Neural cell (in vitro differentiated cells): ENCODE data around the gene COL28A1. TPM values are rescaled to one million over a fixed set of nuclear protein-coding genes. Genes with fewer than 3 reads are reported as not detected.

Experiments used
- H2AFZ ChIP-seq: fragments of 200-600, 300-800 bp; sonication (generic), shearing (Covaris generic); 2 replicates; pipeline ENCODE4 v1.6.0; 2014; ENCODE audit warnings: low read depth, mild to moderate bottlenecking, antibody characterized with exemption, low read length, moderate library complexity
- H3F3A ChIP-seq: fragments of 200-600 bp; shearing (Covaris generic); 2 replicates; pipeline ENCODE4 v1.6.1; 2016; ENCODE audit warnings: mild to moderate bottlenecking, moderate library complexity, mixed read lengths, antibody characterized with exemption, low read length; ENCODE audit not compliant: insufficient read depth, poor library complexity, severe bottlenecking
- H3K27ac ChIP-seq: fragments of 200-600, 300-800 bp; sonication (generic), shearing (Covaris generic); 2 replicates; pipeline ENCODE4 v1.5.1; 2014; ENCODE audit warnings: mild to moderate bottlenecking, low read length, moderate library complexity
- H3K27me3 ChIP-seq: fragments of 300-800, 200-600 bp; sonication (generic), shearing (Covaris generic); 2 replicates; pipeline ENCODE4 v1.6.0; 2014; ENCODE audit warnings: mild to moderate bottlenecking, low read depth, low read length, moderate library complexity; ENCODE audit not compliant: insufficient read depth
- H3K36me3 ChIP-seq: fragments of 300-800, 200-600 bp; sonication (generic), shearing (Covaris generic); 2 replicates; pipeline ENCODE4 v1.5.1; 2014; ENCODE audit warnings: mild to moderate bottlenecking, antibody characterized with exemption, low read length, moderate library complexity; ENCODE audit not compliant: insufficient read depth
- H3K4me2 ChIP-seq: fragments of 300-800, 200-600 bp; sonication (generic), shearing (Covaris generic); 2 replicates; pipeline ENCODE4 v1.6.0; 2014; ENCODE audit warnings: mild to moderate bottlenecking, low read length
- H3K4me3 ChIP-seq: fragments of 300-800, 200-600 bp; sonication (generic), shearing (Covaris generic); 2 replicates; pipeline ENCODE4 v1.5.1; 2014; ENCODE audit warnings: mild to moderate bottlenecking, low read length, moderate library complexity
- H3K79me2 ChIP-seq: fragments of 200-600 bp; shearing (Covaris generic); replicated peaks from 2 replicates; pipeline ENCODE4 v1.6.0; 2014; ENCODE audit warnings: mild to moderate bottlenecking, low read length, moderate library complexity; ENCODE audit not compliant: insufficient read depth
- H3K9ac ChIP-seq: fragments of 300-800, 200-600 bp; sonication (generic), shearing (Covaris generic); 2 replicates; pipeline ENCODE4 v1.6.1; 2016; ENCODE audit warnings: mild to moderate bottlenecking, low read length, mixed read lengths
- H3K9me2 ChIP-seq: fragments of 200-600 bp; shearing (Covaris generic); 2 replicates; pipeline ENCODE4 v1.6.1; 2016; ENCODE audit warnings: mild to moderate bottlenecking, low read length, mixed read lengths; ENCODE audit not compliant: insufficient read depth
- H3K9me3 ChIP-seq: fragments of 200-600, 300-800 bp; sonication (generic), shearing (Covaris generic); 2 replicates; pipeline ENCODE4 v1.6.1; 2016; ENCODE audit warnings: mild to moderate bottlenecking, mixed run types, low read length, moderate library complexity, mixed read lengths
- H4K20me1 ChIP-seq: fragments of 200-600 bp; shearing (Covaris generic); 2 replicates; pipeline ENCODE4 v1.6.1; 2016; ENCODE audit warnings: mild to moderate bottlenecking, mixed run types; ENCODE audit not compliant: insufficient read depth
- EP300 ChIP-seq: fragments of 450-650 bp; conservative IDR thresholded peaks from 2 replicates; pipeline ENCODE4 v1.6.1; 2014; ENCODE audit warnings: antibody characterized with exemption, mild to moderate bottlenecking, moderate library complexity; ENCODE audit not compliant: poor library complexity, severe bottlenecking
- EZH2 ChIP-seq: fragments of 200-600, 300-800 bp; shearing (Covaris generic), sonication (generic); IDR thresholded peaks from 2 replicates; pipeline ENCODE4 v1.6.1; 2014; ENCODE audit warnings: antibody characterized with exemption, low read length, borderline replicate concordance, mild to moderate bottlenecking; ENCODE audit not compliant: insufficient read depth, poor library complexity, severe bottlenecking
- MXI1 ChIP-seq: fragments of 450-650 bp; conservative IDR thresholded peaks from 2 replicates; pipeline ENCODE4 v1.6.1; 2014; ENCODE audit warnings: antibody characterized with exemption, mild to moderate bottlenecking; ENCODE audit not compliant: poor library complexity, severe bottlenecking
- POLR2AphosphoS5 ChIP-seq: IDR thresholded peaks from 2 replicates; pipeline ENCODE4 v1.6.1; 2012
- RAD21 ChIP-seq: fragments of 450-650 bp; conservative IDR thresholded peaks from 2 replicates; pipeline ENCODE4 v1.6.1; 2014; ENCODE audit warnings: antibody characterized with exemption, mild to moderate bottlenecking, moderate library complexity
- SMC3 ChIP-seq: fragments of 450-650 bp; conservative IDR thresholded peaks from 2 replicates; pipeline ENCODE4 v1.6.1; 2014; ENCODE audit warnings: antibody characterized with exemption, mild to moderate bottlenecking, moderate library complexity; ENCODE audit not compliant: poor library complexity
- TAF1 ChIP-seq: IDR thresholded peaks from 2 replicates; pipeline ENCODE4 v1.6.1; 2012; ENCODE audit warnings: low read depth
- polyA plus RNA-seq: library from polyadenylated mRNA; depleted of rRNA; stranded (reverse); fragments of >200 nt; gene quantifications from 2 replicates; pipeline ENCODE4 v1.2.3, GENCODE V29; 2014
- TF ChIP-seq, protein P1 (sequence below): fragments of 450-650 bp; IDR thresholded peaks from 2 replicates; pipeline ENCODE4 v1.5.1; 2014; ENCODE audit warnings: antibody characterized with exemption, mild to moderate bottlenecking, moderate library complexity; ENCODE audit not compliant: poor library complexity, severe bottlenecking
- TF ChIP-seq, protein P2 (sequence below): IDR thresholded peaks from 2 replicates; pipeline ENCODE4 v1.6.1; 2012; ENCODE audit warnings: borderline replicate concordance

Gene COL28A1
- polyA plus RNA-seq, 1 donor from 2014 or later, result 1.0 TPM

DNA sequence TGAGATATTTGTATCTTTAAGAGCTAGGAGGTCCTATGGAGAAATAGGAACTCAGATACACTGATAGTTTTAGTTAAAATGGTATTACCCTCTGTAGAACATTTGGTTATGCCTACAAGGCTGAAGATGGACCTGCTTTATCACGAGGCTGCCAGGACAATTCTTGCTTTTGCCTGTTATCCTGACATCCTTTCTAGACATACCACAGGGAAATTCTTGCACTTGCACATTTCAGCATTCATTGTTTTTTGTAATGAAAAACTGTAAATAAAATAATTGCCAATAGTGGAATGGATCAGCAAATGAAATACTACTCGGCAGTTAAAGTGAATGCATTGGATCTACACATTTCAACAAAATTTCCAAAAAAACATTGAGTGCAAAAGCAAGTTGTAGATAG, 9.7 kb downstream of the COL28A1 start:
- H3K4me2 ChIP-seq, result no peak overlapping the region
- H2AFZ ChIP-seq, result no peak overlapping the region
- H3K27me3 ChIP-seq, result no peaks in the 10 kb centered on the region
- no peaks in the 10 kb centered on the region for H3F3A ChIP-seq
- H3K9me2 ChIP-seq, result no peaks in the 10 kb centered on the region
- H3K9me3 ChIP-seq, result no peaks in the 10 kb centered on the region
- TF ChIP-seq MXI1 (no peak), TAF1 (no peak), RAD21 (no peak), EZH2 (no peak), POLR2AphosphoS5 (no peak), SMC3 (no peak), EP300 (no peak)
- TF ChIP-seq, protein P1, sequence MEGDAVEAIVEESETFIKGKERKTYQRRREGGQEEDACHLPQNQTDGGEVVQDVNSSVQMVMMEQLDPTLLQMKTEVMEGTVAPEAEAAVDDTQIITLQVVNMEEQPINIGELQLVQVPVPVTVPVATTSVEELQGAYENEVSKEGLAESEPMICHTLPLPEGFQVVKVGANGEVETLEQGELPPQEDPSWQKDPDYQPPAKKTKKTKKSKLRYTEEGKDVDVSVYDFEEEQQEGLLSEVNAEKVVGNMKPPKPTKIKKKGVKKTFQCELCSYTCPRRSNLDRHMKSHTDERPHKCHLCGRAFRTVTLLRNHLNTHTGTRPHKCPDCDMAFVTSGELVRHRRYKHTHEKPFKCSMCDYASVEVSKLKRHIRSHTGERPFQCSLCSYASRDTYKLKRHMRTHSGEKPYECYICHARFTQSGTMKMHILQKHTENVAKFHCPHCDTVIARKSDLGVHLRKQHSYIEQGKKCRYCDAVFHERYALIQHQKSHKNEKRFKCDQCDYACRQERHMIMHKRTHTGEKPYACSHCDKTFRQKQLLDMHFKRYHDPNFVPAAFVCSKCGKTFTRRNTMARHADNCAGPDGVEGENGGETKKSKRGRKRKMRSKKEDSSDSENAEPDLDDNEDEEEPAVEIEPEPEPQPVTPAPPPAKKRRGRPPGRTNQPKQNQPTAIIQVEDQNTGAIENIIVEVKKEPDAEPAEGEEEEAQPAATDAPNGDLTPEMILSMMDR, result no peak
- no peak overlapping the region for H3K4me3 ChIP-seq
- H3K79me2 ChIP-seq, result no peaks in the 10 kb centered on the region
- no peak overlapping the region for H3K27ac ChIP-seq
- no peak overlapping the region for H3K9ac ChIP-seq
- H4K20me1 ChIP-seq, result no peaks in the 10 kb centered on the region
- no peaks in the 10 kb centered on the region for H3K36me3 ChIP-seq

DNA sequence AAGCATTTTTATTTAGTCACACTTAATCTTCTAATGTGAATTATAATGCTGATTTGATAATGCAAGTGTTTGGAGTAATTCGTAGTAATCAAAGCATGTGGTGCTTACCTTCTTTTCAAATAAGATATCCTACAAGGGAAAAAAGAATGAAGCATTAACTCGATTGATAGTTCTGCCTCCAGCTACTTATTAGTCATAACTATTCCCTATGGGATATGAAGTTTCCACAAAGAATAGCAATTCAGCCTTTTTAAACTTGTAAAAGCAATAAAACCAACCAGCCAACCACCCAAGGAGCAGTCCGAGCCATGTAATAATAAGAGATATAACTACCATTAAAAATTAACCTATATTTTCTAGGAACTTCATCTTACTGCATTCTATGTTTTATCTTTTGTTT, 11.6 kb downstream of the COL28A1 start:
- Histone ChIP-seq H3K9ac (no peak overlapping the region), H3K9me3 (no peaks in the 10 kb centered on the region), H3K79me2 (no peaks in the 10 kb centered on the region), H3K36me3 (no peaks in the 10 kb centered on the region), H3K4me2 (no peak overlapping the region), H3K27me3 (no peaks in the 10 kb centered on the region), H3F3A (no peaks in the 10 kb centered on the region), H4K20me1 (no peaks in the 10 kb centered on the region), H3K4me3 (no peak overlapping the region), H3K9me2 (no peaks in the 10 kb centered on the region), H2AFZ (no peak overlapping the region), H3K27ac (no peak overlapping the region)
- TF ChIP-seq RAD21, result no peak
- TF ChIP-seq, protein P1, result no peak
- no peak for TF ChIP-seq TAF1
- TF ChIP-seq POLR2AphosphoS5, result no peak
- TF ChIP-seq MXI1, result no peak

DNA sequence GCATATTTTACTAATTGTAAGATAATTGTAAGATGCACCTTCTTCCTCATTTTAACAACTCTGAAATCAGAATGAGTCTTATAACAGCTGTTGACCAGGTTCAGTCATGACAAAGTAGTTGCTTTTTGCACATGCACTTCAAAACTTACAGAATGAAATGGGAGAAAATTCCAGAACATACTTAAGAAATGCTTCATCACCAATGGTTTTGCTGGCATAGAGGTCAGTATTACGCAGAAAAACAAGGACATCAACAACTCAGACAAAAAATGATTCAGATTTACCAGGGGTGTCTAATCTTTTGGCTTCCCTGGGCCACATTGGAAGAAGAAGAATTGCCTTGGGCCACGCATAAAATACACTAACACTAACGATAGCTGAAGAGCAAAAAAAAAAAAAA, 13.3 kb downstream of the COL28A1 start:
- no peak overlapping the region for H3K4me3 ChIP-seq
- no peak overlapping the region for H3K27ac ChIP-seq
- TF ChIP-seq, protein P2, sequence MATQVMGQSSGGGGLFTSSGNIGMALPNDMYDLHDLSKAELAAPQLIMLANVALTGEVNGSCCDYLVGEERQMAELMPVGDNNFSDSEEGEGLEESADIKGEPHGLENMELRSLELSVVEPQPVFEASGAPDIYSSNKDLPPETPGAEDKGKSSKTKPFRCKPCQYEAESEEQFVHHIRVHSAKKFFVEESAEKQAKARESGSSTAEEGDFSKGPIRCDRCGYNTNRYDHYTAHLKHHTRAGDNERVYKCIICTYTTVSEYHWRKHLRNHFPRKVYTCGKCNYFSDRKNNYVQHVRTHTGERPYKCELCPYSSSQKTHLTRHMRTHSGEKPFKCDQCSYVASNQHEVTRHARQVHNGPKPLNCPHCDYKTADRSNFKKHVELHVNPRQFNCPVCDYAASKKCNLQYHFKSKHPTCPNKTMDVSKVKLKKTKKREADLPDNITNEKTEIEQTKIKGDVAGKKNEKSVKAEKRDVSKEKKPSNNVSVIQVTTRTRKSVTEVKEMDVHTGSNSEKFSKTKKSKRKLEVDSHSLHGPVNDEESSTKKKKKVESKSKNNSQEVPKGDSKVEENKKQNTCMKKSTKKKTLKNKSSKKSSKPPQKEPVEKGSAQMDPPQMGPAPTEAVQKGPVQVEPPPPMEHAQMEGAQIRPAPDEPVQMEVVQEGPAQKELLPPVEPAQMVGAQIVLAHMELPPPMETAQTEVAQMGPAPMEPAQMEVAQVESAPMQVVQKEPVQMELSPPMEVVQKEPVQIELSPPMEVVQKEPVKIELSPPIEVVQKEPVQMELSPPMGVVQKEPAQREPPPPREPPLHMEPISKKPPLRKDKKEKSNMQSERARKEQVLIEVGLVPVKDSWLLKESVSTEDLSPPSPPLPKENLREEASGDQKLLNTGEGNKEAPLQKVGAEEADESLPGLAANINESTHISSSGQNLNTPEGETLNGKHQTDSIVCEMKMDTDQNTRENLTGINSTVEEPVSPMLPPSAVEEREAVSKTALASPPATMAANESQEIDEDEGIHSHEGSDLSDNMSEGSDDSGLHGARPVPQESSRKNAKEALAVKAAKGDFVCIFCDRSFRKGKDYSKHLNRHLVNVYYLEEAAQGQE, result no peak
- TF ChIP-seq RAD21 (no peak), TAF1 (no peak), SMC3 (no peak), EZH2 (no peak), POLR2AphosphoS5 (no peak)
- TF ChIP-seq, protein P1, result no peak
- no peak overlapping the region for H3K4me2 ChIP-seq
- no peaks in the 10 kb centered on the region for H3K79me2 ChIP-seq
- no peaks in the 10 kb centered on the region for H3K36me3 ChIP-seq
- no peaks in the 10 kb centered on the region for H3K27me3 ChIP-seq
- H4K20me1 ChIP-seq, result no peaks in the 10 kb centered on the region
- H3F3A ChIP-seq, result no peaks in the 10 kb centered on the region
- H2AFZ ChIP-seq, result no peak overlapping the region
- no peaks in the 10 kb centered on the region for H3K9me3 ChIP-seq
- no peaks in the 10 kb centered on the region for H3K9me2 ChIP-seq
- H3K9ac ChIP-seq, result no peak overlapping the region
